Fibroblast of skin of left quadriceps (primary cell): ENCODE results near the gene CAMSAP3.

ENCODE experiments used
- DNase-seq, 2 experiments: peaks; one replicate each; pipeline ENCODE4 v3.0.0-alpha.2; 2013; ENCODE audit warnings: low read depth in 2 of 2

CAMSAP3 gene

DNA sequence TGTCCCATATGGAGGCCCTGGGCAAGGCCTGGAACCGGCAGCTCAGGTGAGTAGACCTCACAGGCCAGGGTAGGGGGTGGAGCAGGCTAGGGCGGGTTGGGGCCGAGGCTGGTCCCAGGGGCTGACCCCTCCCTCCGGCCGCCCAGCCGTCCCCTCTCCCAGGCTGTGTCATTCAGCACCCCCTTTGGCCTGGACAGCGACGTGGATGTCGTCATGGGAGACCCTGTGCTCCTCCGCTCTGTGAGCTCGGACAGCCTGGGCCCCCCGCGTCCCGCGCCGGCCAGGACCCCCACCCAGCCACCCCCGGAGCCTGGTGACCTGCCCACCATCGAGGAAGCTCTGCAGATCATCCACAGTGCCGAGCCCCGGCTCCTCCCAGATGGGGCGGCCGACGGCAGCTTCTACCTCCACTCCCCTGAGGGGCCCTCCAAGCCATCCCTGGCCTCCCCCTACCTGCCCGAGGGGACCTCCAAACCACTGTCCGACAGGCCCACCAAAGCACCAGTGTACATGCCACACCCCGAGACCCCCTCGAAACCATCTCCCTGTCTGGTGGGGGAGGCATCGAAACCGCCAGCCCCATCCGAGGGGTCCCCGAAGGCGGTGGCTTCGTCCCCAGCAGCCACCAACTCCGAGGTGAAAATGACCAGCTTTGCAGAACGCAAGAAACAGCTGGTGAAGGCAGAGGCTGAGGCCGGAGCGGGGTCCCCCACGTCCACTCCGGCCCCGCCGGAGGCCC, 16.0 kb downstream of the CAMSAP3 start:
- no peak for DNase-seq

- DNase-seq, result no peak
Measured at GRCh38 chr19:7612282-7613274, 16.9 kb downstream of the CAMSAP3 start.

DNA sequence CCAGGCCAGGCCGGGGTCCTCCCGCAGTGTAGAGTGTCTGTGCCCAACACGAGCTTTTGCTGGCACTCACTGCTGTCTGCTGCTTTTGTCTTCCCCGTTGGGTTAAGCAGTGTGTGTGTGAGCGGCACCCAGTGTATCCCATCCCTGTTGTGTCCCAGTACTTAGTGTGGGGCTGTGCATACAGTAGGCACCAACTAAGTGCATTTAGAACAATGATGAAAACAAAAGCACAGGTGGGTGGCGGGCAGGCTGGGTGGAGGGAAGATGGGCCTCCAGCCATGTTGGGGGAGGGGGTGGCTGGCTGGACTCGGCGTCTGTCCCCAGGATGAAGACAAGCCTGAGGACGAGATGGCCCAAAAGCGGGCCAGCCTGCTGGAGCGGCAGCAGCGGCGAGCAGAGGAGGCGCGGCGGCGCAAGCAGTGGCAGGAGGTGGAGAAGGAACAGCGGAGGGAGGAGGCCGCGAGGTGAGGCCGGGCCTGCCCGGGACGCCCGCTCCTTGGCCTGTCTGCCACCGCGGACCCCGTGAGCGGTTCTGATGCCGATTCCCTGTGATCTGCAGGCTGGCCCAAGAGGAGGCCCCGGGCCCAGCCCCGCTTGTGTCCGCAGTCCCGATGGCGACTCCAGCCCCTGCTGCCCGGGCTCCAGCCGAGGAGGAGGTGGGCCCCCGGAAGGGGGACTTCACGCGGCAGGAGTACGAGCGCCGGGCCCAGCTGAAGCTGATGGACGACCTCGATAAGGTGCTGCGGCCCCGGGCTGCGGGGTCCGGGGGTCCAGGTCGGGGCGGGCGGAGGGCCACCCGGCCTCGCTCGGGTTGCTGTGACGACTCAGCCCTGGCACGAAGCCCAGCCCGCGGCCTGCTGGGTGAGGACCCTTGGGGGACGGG, 19.4 kb downstream of the CAMSAP3 start:
- no peak for DNase-seq

- DNase-seq, result no peak
Measured at GRCh38 chr19:7617172-7617571, 21.5 kb downstream of the CAMSAP3 start.

DNA sequence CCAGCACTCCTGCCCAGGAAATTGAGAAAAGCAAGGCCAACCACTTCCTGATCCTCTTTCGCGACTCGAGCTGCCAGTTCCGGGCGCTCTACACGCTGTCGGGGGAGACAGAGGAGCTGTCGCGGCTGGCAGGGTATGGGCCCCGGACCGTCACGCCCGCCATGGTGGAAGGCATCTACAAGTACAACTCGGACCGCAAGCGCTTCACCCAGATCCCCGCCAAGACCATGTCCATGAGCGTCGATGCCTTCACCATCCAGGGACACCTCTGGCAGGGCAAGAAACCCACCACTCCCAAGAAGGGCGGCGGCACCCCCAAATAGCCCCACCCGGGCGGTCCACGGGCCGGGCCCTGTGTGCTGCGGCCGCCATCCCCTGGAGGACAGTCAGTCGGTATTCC, 22.1 kb downstream of the CAMSAP3 start:
- DNase-seq, result no peak

DNA sequence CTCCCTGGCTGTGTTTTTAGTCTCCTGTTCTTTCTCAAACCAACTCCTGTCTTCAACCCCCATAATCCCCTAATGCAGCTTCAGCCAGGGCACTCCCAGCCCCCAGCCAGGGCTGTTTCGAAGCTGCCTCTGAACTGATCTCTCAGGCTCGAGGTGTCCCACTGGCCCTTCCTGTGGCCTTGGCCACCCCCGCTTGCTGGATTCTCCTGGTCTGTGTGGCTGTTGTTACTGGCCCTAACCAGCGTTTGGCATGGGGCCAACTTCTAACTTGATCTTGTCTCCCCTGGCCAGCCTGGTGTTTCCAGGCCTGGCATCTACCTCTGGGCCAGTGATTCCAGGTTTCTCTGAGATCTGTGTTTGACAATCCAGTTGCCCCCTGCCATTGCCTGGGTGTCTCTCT, 22.7 kb downstream of the CAMSAP3 start:
- no peak for DNase-seq

DNA sequence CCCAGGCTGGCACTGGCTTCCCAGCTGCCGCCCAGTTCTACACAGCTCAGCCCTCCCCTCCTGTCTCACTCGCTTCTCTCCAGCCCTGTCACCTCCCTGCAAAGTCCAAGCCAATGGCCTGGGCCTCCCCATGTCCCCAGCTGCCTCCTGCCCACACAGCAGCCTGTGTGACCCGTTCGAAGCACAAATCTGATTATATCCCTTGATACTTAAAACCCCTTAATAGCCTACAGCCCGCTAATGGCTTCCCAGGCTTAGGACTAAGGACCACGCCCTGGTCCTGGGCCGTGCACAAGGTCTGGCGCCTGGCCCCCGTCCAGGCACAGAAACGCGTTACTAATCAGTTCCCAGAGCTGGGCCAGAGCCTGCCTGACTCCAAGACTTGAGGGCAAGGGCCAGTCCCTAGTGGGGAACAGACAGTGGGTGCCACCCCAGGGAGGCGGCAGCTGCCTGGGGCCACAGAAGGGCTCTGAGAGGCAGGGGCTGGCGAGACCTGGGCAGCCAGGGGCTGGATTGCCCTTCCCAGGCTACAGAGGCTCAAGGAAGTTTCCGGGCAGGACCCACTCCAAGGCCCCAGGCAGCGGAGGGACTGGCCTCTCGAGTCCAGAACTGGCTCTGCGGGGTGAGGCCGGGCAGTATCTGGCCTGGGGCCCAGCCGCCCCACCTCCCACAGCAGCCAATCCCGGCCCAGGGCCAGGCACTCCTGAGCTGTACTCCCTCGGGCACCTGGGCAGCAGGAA, 23.3 kb downstream of the CAMSAP3 start:
- no peak for DNase-seq

GRCh38 chr19:7619671-7620441, 24.2 kb downstream of the CAMSAP3 start:
- no peak for DNase-seq

DNA sequence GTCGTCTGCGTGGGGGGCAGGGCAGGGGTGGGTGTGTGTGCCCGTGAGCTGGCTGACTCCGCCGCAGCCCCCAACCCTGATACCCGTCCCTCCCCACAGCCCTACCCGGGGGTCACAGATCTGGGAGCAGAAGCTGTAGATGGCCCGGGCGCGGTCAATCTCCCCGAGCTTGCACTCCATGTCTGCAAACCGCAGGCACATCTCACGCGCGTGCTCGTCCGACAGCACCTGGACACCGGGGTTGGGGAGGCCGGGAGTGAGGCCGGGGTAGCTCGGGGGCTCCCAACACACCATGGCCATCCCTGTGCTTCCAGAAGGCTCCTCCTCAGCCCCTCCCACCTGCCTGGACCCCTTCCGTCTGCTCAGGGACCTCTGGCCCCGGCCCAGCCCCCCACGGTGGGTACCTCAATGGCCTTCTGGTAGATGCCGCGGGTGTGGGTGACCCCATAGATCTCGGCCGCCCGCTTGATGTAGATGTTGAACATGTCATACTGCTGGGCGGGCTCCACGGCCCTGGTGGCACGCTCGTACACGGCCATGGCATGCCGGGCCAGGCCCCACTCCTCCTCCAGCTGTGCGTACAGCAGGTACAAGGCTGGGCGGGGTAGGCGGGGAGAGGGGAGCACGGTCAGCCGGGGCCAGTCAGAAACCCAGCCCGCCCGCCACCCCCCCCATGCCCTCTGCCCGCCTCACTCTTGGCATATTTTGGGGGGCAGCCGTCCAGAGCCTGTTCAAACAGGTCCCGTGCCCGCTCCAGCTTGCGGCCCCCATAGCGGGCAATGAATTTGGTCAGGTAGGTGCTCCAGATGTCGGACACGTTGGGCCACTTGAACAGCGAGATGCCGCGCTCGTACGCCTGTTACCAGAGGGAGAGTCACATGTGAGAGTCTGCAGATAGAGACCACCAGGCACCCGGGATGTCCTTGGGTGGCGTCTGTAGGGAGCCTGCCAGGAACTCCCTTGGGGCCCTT, 25.1 kb downstream of the CAMSAP3 start:
- DNase-seq, result no peak

GRCh38 chr19:7622933-7623685, 27.4 kb downstream of the CAMSAP3 start:
- DNase-seq, result no peak

DNA sequence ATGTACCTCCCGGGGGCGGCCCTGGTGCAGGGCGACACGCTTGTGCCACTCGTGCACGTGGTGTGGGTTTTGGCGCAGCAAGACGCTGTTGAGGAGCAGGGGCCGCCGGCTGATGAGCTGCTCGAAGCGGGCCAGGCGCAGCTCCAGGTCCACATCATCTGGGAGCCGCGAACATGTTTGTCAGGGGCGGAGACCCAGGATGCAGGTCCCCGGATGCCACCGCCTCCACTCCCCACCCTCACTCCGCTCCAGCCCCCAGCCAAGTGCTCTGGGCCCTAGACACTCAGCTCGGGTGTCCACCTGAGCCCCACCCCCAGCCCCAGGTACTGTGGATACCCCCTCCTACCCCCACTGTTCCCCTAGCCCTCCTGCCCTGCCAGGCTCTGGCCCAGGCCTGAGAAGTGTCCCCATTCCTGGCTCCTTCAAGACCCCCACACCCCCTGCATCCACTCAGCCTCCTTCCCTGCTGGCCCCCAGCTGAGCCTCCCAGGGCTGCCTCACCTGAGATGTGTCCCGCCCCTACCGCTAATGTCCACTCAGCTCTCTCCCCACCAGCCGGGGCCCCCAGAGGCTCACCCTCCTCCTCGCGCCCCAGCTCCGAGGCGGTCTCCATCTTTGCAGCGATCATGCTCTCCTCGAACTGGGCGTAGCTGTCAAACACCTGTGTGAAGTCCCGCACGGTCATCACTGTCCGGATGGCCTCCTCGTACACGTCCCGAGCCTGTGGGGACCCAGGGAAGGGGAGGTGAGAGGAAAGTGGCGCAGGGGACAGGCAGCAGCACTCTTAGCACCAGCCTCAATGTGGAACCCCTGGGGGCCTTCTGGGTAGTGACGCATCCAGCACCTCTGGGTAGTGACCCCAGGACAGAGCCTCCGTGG, 28.3 kb downstream of the CAMSAP3 start:
- no peak for DNase-seq

GRCh38 chr19:7624810-7625209, 29.1 kb downstream of the CAMSAP3 start:
- DNase-seq, result no peak

- DNase-seq, result no peak
Measured at GRCh38 chr19:7625763-7626372, 30.2 kb downstream of the CAMSAP3 start.

DNA sequence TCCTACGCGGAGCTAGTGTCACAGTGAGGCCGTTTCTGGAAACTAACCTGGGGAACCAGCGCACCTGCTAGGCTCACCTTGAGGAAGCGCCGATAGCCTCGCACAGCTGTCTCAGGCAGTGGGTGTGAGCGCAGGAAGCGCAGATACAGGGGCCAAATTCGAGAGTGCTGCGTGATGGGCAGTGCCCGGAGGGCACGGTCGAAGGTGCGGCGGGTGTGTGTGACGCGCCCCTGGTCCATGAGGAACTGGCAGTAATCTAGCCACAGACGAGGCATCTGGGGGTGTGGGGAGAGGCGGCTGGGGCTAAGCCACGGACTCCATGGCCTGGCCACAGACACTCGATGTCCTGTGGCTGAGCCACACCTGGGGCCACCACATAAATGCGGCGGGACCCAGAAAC, 31.5 kb downstream of the CAMSAP3 start:
- DNase-seq, result no peak

DNA sequence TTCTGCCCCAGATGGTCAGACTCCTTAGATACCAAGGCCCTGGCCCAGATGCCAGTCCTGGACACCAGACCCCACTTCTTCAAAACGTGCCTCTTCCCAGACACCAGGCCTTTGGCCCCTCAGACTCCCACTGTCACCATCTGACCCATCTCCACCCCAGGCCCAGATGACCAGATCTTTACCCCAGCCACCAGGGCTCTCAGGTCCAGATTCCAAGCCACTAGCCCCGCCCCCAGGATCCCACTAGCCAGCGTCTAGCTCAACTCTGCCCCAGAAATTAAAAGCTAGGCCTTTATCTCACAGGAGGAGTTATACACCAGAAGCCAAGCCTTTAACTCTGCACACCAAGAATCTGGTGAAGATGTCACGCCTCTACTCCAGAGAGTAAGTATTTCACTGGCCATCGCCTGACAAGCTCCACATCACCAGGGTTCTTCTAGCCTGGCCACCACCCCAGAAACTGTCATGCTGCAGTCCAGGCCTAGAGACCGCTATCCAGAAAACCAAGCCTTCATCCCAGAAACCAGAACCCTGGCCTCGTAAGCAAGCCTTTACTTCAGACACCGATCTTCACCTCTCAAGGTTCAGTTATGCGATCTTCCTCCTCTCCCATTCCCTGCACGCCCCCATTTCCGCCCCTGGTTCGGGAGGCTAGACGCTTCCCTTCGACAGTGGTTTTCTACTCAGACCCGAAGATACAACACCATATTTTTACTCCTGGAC, 33.1 kb downstream of the CAMSAP3 start:
- no peak for DNase-seq

GRCh38 chr19:7629347-7630054, 33.8 kb downstream of the CAMSAP3 start, which contains the start of the genes PET100 and XAB2:
Gene PET100, plus strand, starts transcription at chr19:7629793. Its CDS starts 41 bp downstream, at chr19:7629834.
Gene XAB2, minus strand, starts transcription at chr19:7629545. Its CDS starts 18 bp downstream, at chr19:7629527.
- peak; percentile 97 to 98 for DNase-seq
